ELF-1 (cell line): Measurements from ENCODE around the gene PKM.
A peak's percentile ranks its signal among the peaks of the same experiment; 100 is the strongest.
"Not testable (repeated sequence)": the region's sequence is repeated elsewhere in the genome, so short reads cannot be mapped to it uniquely, and the experiment has no call there.

ENCODE experiments used
- DNase-seq: peaks from one replicate; pipeline ENCODE4 v3.0.0-alpha.2; 2016; ENCODE audit warnings: low read depth, low spot score

The PKM gene

DNA sequence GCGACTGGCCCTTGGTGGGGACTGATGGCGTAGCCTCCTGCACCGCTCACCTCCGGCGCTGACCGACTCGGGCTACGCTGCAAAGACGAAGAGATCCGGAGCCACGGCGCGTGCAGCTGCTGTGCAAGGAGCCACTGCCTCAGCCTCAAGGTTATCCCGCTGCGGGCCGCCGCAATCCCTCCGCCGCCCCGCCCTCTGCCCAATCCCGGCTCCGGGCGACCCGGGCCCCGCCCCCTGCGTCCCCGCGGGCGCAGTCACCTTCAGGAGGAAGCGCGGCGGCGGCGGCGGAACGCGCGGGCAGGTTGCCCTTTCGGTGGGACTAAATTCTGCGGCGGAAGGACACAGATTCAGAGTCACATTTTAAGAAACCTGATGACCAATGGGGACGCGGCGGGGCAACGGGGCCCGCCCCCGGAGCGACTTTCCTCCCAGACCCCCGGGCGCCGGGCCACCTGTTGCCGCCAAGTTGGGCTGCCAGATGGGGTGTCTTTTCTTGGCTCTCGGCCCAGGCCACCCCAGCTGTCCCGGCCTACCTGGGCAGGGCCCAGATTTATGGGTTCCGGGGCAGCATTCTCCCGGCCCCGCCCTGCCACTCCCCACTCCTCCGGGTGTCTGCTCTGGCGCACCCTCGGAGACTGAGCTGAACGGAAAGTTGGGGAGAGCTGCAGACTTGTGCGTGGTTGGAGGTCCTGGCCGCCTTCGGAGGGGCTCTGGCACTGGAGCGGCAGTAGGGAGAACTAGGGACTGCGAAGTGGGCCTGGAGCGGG, at the start of gene PKM:
Gene PKM, minus strand, starts transcription at position 125 of the 767 bp plus-strand sequence. CDS start 12,093 bp downstream, outside the sequence.
- DNase-seq, result peak; percentile 99

GRCh38 chr15:72280751-72281150, 49.8 kb upstream of the PKM start:
- DNase-seq, result no peak

- no peak for DNase-seq
These were observed 47.7 kb upstream of the PKM start for GRCh38 chr15:72278737-72279136.

DNA sequence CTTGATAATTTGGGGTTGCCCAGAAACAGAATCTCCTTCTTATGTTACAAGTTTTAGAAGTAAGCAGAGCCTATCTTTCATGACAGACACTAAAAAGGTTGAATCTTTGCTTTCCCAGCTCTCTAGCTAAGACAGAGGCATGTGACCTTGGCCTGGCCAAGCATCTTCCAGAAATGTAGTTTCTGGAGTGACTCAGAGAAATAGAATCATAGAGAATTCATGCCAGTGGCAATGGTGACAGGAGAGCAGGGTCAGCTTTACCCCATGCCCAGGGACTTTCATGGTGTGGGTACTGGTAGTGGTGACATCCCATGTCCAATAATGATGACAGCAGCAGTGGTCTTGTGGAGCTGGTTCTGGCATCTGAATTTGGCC, 45.3 kb upstream of the PKM start:
- no peak for DNase-seq

DNA sequence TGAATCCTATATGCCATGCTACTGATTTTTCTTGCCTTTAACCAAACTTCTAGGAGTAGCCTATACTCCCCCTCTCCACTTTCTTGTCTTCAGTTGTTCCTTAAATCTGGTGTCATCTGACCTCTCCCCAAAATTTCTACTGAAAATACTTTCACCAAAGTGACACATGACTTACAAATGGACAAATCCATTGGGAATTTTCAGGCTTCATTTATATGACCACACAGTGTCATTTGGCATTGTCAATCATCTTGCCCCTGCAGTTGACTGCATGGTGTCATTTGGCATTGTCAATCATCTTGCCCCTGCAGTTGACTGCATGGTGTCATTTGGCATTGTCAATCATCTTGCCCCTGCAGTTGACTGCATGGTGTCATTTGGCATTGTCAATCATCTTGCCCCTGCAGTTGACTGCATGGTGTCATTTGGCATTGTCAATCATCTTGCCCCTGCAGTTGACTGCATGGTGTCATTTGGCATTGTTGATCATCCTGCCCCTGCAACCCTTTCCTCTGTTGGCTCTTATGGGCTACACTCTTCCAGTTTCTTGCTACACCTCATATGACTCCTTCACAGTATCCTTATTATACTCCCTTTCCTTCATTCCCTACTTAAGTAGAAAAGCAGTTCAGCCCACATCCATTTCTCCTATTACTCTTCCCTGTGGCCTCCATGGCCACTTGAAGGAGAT, 44.8 kb upstream of the PKM start:
- not testable (repeated sequence) for DNase-seq

DNA sequence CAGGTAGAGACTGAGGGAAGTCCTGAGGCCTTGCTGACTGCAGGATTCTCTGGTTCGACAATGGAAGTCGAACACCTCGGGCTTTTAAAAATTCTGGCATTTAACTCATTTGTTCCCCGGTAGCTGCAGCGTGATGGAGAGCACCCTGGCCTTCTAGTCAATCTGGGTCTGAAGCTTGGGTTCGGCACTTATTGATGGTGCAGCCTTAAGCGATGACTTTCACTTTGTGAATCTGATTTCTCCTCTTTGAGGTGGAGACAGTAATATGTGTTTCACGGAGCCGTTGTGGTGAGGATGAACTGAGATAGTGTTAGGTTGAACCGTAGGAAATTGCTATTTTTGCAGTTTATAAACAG, 42.0 kb upstream of the PKM start:
- no peak for DNase-seq

DNA sequence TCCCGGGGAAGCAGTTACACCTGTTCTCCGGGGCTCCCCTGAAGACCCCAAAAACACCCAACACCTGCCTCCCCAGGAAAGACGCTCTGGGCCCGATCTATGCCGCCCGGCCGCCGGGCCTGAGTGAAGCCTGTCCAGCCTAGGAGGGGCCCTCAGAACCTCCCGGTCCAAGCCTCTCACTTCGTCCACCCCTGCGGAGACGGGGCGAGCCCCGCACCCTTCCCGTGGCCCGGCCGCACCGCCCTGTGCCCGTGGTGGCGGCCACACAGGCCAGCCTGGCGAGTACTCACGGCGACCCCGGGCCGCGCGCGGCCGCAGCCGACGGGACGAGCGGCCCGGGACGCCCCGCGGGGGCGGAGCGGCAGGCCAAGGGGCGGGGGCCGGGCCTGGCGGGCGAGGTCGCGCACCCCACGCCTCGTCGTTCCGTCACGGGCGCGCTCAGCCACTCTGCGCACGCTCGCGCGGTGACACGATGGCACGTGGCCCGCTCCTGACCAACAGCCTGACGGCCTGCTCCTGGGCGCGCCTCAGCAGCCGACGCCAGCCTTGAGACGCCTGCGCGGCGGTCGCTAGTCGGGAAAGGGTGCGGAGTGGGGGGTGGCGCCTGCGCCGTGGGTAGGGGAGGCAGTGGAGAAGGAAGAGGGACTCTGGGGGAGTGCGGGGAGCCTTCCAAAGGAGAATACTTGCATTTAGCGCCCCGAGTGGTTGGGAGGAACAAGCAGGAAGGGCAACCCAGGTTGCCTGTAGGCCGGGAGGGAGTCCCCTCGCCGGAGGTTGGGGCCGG, 41.4 kb upstream of the PKM start, which contains the start of gene PARP6:
Gene PARP6, minus strand, starts transcription at position 342 of the 784 bp plus-strand sequence. CDS start 5,077 bp downstream, outside the sequence.
- peak; percentile 95 for DNase-seq

GRCh38 chr15:72271895-72272212, 40.9 kb upstream of the PKM start:
- DNase-seq, result peak; percentile 38

DNA sequence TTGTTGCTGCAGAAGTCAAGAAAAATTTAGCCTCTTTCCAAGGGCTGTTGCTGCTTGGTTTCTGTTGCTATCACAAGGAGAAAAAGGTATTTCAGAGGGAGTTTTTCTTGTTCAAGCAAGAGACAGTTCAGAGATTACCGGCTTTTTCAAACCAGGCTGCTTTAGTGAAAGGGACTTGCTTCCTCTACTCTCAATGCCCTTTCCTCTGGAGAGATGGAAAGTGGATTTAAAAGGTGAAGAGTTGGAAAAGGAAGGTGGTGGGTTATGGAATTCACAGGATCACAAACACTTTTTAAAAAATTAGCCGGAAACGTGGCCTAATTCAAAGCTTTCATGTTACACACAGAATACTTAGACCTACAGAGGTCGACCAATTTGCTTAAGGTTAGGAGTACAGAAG, 40.2 kb upstream of the PKM start:
- DNase-seq, result no peak

DNA sequence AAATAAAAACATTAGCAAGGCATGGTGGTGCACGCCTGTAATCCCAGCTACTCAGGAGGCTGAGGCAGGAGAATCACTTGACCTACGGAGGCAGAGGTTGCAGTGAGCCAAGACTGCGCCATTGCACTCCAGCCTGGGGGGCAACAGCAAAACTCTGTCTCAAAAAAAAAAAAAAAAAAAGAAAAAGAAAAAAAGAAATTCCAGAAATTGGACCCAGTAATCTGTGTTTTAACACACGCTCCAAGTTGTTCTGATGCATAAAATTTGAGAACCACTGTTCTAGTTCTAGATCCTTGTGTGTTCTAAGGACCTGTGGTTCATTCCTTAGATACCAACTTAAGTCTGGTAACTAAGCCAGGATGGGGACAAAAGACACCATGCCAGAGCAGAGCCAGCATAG, 38.7 kb upstream of the PKM start:
- DNase-seq, result no peak

- no peak for DNase-seq
These were observed 34.0 kb upstream of the PKM start for GRCh38 chr15:72265031-72265430.

DNA sequence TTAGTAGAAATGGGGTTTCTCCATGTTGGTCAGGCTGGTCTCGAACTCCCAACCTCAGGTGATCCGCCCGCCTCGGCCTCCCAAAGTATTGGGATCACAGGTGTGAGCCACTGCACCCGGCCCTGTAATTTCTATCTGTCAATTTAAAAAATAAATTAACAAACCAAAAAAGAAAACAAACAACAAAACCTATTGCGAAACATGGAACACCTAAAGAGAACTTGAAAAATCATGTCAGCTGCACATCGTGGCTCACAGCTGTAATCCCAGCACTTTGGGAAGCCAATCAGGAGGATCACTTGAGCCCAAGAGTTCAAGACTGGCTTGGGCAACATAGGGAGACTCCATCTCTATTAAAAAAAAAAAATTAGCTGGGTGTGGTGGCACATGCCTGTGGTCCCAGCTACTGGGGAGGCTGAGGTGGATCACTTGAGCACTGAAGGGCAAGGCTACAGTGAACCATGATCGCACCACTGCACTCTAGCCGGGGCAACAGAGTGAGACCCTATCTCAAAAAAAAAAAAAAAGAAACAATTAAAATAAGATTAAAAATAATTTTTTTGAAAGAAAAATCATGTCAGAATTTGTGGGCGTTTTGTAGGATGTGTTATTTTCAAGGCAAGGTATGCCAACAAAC, 21.8 kb upstream of the PKM start:
- no peak for DNase-seq

- DNase-seq, result no peak
These were observed 18.3 kb upstream of the PKM start for GRCh38 chr15:72249142-72249810.

DNA sequence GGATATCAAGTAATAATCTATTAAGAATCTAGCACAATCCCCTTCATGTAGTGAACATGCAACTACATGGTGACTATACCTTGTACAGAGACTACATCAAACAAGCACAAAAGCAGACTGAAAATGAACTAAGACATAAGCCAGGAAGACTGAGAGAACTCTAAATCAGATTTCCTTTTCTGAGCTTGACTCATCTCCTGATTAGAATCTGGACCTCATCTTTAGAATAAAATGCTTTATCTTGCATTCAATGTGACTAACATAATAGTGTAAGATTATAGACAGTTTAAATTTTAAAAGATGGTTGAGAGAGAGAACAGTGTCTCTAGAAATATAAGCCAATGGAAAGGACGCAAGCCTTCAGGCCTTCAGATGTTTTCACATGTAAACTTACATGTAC, 17.5 kb upstream of the PKM start:
- no peak for DNase-seq

DNA sequence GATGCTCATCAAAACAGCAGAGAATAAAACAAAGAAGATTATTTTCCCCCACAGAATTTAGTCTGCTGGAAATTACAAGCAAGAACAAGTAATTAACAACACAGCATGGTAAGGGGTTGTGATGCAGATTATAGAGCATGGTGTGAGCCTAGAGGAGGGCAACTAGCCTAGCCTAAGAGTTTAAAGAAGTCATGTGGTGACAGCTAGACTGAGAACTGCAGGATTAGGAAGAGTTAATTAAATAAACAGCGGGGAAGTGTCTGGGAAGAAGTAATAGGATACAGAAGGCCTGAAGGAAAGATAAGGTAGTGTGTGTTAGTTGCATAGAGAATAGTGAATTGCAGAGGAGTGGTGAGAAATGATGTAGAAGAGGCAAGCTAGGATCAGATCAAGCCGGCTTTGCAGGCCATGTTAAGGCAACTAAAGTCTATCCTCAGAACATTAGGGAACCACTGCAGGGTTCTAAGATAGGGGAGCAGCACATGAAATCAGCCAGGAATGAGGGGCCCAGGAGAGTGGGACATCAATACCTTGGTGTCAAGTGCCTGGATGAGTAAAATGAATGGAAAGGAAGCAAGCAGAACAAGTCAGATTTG, 11.9 kb upstream of the PKM start:
- DNase-seq, result no peak

DNA sequence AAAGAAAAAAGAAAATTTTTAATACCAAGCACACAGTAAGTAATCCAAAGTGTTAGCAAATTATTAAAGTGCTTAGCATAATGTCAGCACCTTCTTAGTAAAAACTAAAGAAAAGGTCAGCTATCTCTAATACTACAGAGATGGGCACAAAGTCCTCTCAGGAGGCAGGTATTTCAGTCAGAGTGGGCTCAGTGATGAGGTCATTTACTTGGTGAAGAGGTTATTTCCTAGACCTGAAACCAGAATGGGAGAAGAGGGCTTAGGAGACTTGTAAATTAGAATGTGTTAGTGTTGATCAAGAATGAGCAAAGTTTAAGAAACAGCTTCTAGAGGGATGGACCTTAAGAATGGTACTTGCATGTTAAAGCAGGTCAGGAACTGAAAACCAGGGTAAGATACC, 8.7 kb upstream of the PKM start:
- DNase-seq, result no peak

GRCh38 chr15:72238586-72238985, 7.6 kb upstream of the PKM start:
- no peak for DNase-seq

GRCh38 chr15:72237853-72238224, 6.8 kb upstream of the PKM start:
- no peak for DNase-seq

DNA sequence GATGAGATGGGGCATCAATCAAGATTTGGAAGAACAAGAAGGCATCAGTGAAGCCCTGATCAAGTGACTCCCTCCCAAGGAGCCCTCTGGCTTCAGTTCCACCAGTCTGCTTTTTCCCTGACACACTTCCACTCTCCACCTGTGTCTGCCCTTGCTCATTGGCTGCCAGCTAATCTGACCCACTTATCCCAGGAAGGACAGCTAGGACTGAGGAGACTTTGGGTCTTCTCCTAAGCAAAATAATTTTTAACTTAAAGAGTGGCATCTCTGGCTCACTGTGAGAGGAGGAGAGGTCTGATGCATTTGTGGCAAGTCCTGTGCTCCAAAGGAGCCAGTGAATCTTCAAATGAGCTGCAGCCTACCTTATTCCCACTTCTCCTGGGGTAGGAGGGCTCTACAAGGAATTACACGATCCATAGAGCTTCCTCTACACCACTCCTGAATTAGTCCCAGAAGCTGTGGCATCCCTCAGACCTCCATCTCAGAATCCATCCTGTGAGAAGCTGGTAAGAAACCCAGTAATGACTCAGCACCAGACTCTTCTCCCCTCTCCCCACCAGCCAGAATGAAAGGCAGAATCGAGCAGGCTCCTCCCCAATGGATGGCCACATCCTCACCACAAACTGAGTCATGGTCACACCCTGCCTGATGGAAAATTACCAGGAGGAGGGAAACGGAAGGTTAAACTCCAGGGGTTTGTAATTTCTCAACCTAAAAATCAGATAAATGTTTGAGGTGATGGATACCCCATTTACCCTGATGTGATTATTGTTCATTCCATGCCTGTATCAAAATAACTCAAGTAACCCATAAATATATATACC, 6.3 kb upstream of the PKM start:
- DNase-seq, result peak; percentile 83

- DNase-seq, result no peak
These were observed 5.5 kb upstream of the PKM start for GRCh38 chr15:72236381-72237003.
